GM19397 (cell line): Measurements from ENCODE around the gene FXYD6.
"Not testable (repeated sequence)": the region's sequence is repeated elsewhere in the genome, so short reads cannot be mapped to it uniquely, and the experiment has no call there.

Experiments used
- ATAC-seq: cut with Tn5 transposase; IDR thresholded peaks from one replicate; pipeline ENCODE4 v1.9.1; 2021; ENCODE audit warnings: mild to moderate bottlenecking, moderate library complexity; ENCODE audit not compliant: unreplicated experiment

Gene FXYD6

DNA sequence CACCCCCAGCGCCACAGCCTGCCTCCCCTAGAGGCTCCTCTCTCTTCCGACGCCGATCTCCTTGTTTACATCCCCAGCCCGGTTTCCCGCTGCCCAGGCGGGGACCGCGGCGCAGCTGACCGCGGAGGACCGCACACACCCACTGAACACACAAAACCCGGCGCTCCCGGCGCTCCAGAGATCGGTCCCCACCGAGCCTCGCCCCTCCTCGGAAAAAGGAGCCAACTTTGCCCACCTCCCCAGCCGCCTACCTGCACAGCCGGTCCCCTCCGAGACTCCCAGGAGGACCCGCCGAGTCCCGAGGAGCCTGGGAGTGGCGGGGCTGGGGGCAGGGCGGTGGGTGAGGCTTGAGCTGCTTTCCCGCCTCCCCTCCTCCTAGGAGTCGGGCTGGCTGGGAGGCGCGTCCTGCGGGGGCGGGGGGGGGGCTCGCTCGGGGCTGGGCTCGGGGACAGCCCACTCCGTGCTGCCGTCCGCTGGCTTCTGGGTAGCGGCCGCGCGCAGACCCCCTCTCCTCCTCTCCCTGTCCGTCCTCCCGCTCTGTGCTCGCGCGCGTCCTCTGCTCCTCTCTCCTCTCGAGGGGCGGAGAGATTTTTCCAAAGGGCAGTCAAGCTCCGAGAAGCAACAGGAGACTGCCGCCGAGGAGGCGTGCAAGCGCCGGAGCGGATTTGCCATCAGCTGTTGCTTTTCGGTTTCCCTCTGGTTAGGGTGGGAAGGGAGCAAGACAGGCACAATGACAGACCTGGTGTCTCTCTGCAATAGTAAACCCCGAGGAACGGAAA, at the start of gene FXYD6:
Gene FXYD6, minus strand, starts transcription at position 318 of the 779 bp plus-strand sequence. CDS start 33,882 bp downstream, outside the sequence.
- no peak for ATAC-seq

DNA sequence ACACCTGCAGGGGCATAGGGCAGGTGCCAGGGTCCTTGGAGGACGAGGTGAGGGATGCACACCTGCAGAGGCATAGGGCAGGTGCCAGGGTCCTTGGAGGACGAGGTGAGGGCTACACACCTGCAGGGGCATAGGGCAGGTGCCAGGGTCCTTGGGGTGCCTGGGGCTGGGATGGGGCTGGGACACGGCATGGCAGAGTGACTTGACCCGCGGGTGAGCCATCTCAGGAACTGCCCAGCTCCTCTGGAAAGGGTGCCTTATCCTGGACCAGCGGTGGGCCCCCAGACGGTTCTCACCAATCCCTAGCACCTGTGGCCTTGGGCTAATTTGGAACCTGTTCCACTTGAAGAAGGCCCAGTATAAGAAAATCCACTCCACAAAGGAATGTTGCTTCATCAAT, 49.7 kb upstream of the FXYD6 start:
- ATAC-seq, result not testable (repeated sequence)

GRCh38 chr11:117925198-117925925, 48.9 kb upstream of the FXYD6 start:
- no peak for ATAC-seq

- ATAC-seq, result no peak
Observed at GRCh38 chr11:117924631-117925170, 48.2 kb upstream of the FXYD6 start.

GRCh38 chr11:117923773-117924172, 47.3 kb upstream of the FXYD6 start:
- ATAC-seq, result no peak

GRCh38 chr11:117923275-117923674, 46.8 kb upstream of the FXYD6 start:
- ATAC-seq, result no peak

DNA sequence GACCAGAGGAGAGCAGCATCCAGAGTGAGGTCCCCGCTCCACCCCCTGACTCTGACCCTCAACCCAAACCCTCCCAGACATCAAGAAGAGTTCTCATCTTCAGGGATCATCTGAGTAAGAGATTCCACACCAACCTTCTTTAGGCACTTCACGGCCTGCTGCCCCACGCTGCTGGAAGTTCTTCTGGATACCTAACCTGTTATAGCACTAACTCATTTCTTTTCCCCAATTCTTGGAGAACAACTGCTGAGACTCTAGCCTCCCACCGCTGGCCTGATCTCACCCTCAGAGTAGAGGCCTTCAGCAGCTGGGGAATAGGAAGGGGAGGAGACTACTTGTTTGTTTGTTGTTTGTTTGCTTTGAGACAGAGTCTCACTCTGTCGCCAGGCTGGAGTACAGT, 45.4 kb upstream of the FXYD6 start:
- no peak for ATAC-seq

DNA sequence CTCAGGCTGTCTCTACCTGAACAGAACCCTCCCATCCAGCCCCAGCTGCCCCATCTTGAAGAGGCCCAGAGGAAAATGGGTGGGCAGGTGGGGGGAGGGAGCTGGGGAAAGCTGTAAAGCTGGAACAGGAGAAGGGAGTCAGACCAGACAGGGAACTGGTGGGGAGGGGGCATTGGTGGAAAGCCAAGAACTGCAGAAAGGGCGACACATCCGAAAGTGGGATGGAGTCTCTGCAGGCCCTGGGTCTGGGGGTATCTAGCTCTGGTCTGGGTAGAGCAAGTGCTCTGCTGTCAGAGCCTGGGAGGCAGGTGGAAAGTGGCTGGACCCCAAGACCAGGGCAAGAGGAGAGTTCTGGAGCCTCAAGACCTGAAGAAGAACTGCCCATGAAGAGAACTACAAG, 45.0 kb upstream of the FXYD6 start:
- ATAC-seq, result no peak

DNA sequence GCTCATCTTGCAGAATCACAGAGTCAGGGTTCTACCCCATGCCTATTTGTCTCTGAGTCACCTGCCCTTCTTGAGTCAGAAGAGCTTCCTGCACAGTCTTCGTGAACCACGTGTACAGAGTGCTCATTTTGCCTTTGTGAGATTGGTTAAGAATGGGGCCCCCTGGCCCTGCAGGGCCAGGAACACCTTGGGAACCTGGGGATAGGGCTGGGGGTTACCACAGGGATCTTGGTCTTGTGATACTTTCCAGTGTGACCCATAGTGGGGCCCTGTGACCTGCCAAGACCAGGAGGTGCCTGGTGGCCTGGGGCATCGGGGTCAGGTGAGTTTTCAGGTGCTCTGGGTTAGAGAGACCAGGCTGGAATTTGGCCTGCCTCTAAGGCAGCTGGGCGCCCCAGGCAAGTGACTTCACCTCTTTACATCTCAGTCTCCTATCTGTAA, 43.3 kb upstream of the FXYD6 start:
- no peak for ATAC-seq

- no peak for ATAC-seq
Observed at GRCh38 chr11:117919341-117919740, 42.9 kb upstream of the FXYD6 start.

DNA sequence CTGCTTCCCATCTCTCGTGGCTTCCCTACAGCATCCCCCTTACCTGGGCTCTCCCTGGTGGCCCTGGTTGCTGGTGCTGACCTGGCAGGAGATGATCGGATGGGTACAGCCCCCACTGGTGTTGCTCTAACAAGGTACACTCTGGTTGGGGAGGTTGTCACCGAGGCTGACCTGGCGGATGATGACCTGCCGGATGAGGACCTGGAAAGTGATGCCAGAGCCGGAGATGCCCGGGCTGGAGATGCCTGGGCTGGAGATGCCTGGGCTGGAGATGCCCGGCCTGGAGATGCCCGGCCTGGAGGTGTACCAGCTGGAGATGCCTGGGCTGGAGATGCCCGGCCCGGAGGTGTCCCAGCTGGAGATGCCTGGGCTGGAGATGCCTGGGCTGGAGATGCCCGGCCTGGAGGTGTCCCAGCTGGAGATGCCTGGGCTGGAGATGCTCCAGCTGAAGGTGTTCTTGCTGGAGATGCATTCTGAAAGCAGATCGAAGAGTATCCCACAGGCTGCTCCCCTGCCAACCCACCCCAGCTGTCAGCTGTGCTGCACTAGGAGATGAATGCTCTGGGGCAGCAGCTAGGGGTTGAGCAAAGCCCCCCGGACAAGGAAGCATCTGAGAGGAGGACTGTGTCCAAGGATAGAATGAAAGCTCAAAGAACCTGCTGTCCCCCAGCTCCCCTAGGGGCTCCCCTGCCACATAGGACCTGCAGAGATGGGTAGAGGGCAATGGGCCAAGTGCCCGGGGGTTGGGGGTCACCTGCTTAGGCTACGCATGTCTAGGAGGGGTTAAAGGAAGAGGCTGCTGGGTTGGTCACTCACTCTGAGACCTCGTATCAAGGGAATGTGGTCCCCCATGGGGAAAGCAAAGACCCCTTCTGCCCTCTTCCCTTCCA, 42.2 kb upstream of the FXYD6 start:
- no peak for ATAC-seq

DNA sequence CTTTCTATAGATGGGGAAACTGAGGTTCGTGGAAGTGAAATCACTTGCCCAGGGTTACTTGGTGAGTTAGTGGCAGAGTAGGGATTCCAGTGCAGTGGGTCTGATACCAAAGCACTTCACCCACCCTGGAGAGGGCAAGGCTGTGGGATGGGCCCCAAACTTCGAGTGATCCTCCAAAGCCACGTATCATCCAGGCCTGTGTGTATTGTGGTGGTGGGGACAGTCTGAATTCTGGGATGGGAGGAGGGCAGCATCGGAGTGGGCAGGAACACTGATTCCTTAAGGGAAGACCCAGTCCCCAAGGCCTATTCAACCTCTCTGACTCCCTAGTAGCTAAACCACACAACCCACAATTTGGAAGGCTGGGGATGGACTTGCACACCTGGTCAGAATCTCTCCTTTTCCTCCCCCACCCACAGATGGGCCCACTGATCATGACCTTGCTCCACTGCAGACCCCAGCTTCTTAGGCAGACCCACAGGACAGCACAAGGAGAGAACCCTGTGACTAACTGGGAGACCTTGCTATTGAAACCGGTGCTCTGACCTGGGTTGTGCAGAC, 41.2 kb upstream of the FXYD6 start:
- no peak for ATAC-seq

- ATAC-seq, result no peak
Observed at GRCh38 chr11:117916956-117917355, 40.5 kb upstream of the FXYD6 start.

- ATAC-seq, result no peak
Observed at GRCh38 chr11:117915672-117916235, 39.3 kb upstream of the FXYD6 start.

DNA sequence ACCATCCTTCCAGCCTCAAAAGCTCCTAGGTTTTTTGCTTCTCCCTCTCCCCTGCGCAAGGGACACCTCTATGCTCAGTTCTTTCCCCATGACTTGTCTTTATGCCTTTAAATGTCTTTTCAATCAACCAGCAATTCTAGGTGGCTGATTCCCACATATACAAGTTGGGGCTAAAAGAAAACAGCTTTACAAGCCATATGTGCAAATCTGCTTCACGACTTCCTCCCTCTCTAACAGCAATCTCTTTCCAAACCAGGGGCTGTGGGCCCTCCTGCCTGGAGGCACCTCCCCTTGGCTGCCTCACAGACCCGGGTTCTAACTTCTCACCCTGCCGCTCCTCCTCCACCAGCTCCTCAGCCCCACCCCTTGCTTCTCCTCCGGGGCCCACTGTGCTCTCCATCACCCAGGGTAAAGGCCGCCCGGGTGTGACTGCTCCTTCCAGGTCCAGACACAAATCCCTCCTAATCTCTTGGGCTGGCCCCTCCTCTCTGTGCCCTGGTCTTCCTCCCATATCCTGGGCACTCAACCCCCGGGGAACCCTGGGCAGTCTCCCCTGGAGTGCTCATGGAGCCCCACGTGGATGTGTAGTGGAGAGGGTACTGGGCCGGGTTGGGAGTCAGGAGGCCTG, 38.6 kb upstream of the FXYD6 start:
- no peak for ATAC-seq

DNA sequence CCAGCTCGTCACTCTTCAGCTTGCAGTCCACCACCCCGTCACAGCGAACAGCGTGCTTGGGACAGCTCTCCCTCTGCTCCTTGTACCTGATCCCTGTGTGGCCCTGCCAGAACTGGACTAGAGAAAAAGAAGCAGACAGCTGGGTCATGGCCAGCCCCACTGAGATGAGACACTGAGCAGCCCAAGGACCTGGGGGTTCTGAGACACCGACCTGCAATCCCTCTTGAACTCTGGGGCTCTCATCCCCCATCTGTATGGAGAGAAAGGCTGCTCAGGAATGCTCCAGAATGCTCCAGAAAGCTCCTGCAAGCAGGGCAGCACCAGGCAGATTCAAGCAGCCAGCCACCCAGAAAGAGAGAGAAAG, 37.9 kb upstream of the FXYD6 start:
- no peak for ATAC-seq

DNA sequence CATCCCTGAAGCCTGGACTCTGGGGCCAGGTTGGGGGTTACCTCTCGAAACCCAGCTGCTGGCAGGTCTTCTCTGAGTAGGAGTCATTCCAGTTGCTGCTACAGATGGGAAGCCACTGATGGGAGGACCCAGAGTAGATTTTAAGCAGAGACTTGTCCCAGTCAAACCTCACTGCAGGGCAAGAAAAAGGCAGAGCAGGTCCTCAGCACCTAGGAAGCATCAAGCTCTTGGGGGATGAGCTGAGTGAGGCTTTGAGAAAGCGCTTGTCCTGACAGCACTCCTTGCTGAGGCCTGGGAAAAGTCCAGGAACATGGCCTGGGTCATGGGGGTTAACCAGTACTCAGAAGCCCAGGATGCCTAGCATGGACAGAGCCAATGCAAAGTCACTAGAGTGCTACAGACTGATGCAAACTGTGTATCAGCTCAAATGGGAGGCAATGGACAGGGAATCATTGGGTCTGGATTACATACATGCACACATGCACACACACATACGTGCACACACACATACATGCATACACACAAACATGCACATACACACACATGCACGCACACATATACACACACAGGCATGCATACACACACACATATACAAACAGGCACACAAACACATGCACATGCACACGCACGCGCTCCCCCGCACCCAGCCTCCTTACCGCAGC, 37.4 kb upstream of the FXYD6 start:
- ATAC-seq, result no peak

DNA sequence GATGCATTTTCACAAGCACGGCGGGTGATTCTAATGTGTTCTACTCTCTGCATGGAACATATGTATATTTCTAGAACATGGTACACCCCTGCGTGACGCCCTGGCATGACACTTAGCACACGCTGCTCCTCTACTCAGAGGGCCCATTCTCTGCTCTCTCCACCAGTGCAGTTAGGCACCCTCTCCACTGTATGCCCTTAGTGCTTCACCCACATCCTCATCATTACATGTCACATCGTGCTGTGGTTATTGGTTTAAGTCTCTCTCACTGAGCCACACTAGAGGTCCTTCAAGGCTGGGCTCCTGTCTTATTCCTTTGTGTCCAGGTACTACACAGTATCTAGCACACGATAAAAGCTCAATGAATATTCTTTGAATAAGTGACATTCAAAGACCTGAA, 36.0 kb upstream of the FXYD6 start:
- ATAC-seq, result no peak

DNA sequence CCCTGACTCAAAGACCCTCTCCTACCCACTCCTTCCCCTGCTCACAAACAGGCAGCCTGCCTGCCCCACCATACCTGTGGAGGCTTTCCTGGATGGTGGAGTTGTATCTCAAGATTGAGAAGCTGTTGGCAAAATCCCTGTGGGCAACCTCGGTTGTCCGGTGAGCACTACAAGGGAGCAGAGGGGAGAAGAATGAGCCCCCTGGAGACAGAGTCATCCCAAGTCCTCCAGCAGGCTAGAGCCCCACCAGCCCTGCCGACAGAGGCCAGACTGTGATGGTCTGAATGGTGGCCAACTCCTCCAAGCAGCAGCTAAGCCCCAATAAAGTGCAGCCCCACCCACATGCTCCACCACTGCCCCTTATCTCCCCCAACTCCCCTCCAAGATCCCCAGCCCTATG, 35.2 kb upstream of the FXYD6 start:
- no peak for ATAC-seq
